SH-SY5Y (cell line): Measurements from ENCODE around the gene STXBP6.

ENCODE experiments used
- GATA2 ChIP-seq: IDR thresholded peaks from 2 replicates; pipeline ENCODE4 v1.6.1; 2011; ENCODE audit warnings: mild to moderate bottlenecking, low read depth, low read length
- GATA3 ChIP-seq: IDR thresholded peaks from 2 replicates; pipeline ENCODE4 v1.6.1; 2011; ENCODE audit warnings: low read depth, mild to moderate bottlenecking, low read length, moderate library complexity

DNA sequence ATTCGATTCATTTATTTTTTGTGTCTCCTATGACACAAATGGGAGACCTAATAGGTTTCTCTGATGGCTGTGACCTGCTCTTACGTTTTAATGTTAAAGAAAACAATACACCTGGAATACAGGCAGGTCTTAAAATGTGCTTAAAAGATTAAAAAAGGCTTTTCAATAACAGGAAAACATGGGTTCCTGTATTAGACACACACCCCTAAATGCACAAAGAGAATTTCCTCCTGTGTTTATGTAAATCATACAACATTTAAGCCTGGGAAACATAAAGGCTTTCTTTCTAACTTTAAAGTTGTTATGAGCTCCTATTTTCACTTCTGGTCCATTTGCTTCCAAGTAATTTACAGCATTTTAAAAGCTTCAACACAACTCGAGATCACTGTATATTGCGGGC, 191.3 kb downstream of the STXBP6 start:
- no peak for TF ChIP-seq GATA2
- no peak for TF ChIP-seq GATA3
